CD4-positive, alpha-beta T cell treated with Interleukin-4 for 1 hour (primary cell): ENCODE data around the gene PDE4A.
"Not testable (repeated sequence)": the region's sequence is repeated elsewhere in the genome, so short reads cannot be mapped to it uniquely, and the experiment has no call there.

ENCODE experiments used
- DNase-seq, 2 donors: peaks; one replicate each; pipeline ENCODE4 v3.0.0-alpha.2; 2020 to 2022

Gene PDE4A

GRCh38 chr19:10420444-10421239 lies at the start of gene PDE4A:
PDE4A (plus strand) TSS chr19:10420538; CDS start chr19:10420765, 227 bp downstream.
- DNase-seq = peak; percentile 58 to 62

GRCh38 chr19:10372690-10373089 lies 47.6 kb upstream of the PDE4A start:
- DNase-seq = peak in 1 of 2 donors; percentile 58

- DNase-seq = no peak
Observed at GRCh38 chr19:10374931-10375330, 45.4 kb upstream of the PDE4A start.

GRCh38 chr19:10377140-10377640 lies 43.1 kb upstream of the PDE4A start:
- DNase-seq = not testable (repeated sequence)

- no peak for DNase-seq
Observed at GRCh38 chr19:10378124-10378523, 42.2 kb upstream of the PDE4A start.

GRCh38 chr19:10379880-10380312 lies 40.4 kb upstream of the PDE4A start:
- no peak for DNase-seq

- peak; percentile 98 for DNase-seq
Observed at GRCh38 chr19:10380313-10381102, 39.8 kb upstream of the PDE4A start, which contains the start of gene TYK2. TYK2 (minus strand) TSS chr19:10380572; CDS start chr19:10378406, 2,166 bp downstream.

- DNase-seq = not testable (repeated sequence)
Observed at GRCh38 chr19:10383223-10383499, 37.2 kb upstream of the PDE4A start.

GRCh38 chr19:10384580-10384979 lies 35.8 kb upstream of the PDE4A start:
- DNase-seq = no peak

- DNase-seq = peak; percentile 81 to 85
Observed at GRCh38 chr19:10388957-10389356, 31.4 kb upstream of the PDE4A start.

GRCh38 chr19:10389863-10390262 lies 30.5 kb upstream of the PDE4A start:
- DNase-seq = no peak

GRCh38 chr19:10390652-10391286 lies 29.6 kb upstream of the PDE4A start:
- peak; percentile 67 to 75 for DNase-seq

GRCh38 chr19:10392120-10392519 lies 28.2 kb upstream of the PDE4A start:
- DNase-seq = no peak

GRCh38 chr19:10393137-10393536 lies 27.2 kb upstream of the PDE4A start:
- no peak for DNase-seq

- DNase-seq = no peak
Observed at GRCh38 chr19:10395003-10395402, 25.3 kb upstream of the PDE4A start.

GRCh38 chr19:10395436-10395835 lies 24.9 kb upstream of the PDE4A start:
- DNase-seq = no peak

- no peak for DNase-seq
Observed at GRCh38 chr19:10395917-10396316, 24.4 kb upstream of the PDE4A start.

GRCh38 chr19:10398819-10399218 lies 21.5 kb upstream of the PDE4A start:
- no peak for DNase-seq

GRCh38 chr19:10399340-10399739 lies 21.0 kb upstream of the PDE4A start:
- not testable (repeated sequence) for DNase-seq

- DNase-seq = no peak
Observed at GRCh38 chr19:10399878-10400277, 20.5 kb upstream of the PDE4A start.

- peak in 1 of 2 donors; percentile 33 for DNase-seq
Observed at GRCh38 chr19:10402441-10403038, 17.8 kb upstream of the PDE4A start.

- DNase-seq = peak; percentile 98
Observed at GRCh38 chr19:10403137-10404021, 17.0 kb upstream of the PDE4A start, which contains the start of gene CDC37. CDC37 (minus strand) TSS chr19:10403542; CDS start chr19:10403479, 63 bp downstream.
